GM12873 (cell line): ENCODE measurements around the gene LIMCH1.

ENCODE experiments used
- TF ChIP-seq, protein P1 (sequence below): IDR thresholded peaks from 2 replicates; pipeline ENCODE4 v1.5.1; 2012; ENCODE audit warnings: low read depth, mild to moderate bottlenecking, moderate library complexity, low read length, control low read depth; ENCODE audit not compliant: insufficient read depth; ENCODE audit errors: missing control alignments

Gene LIMCH1

DNA sequence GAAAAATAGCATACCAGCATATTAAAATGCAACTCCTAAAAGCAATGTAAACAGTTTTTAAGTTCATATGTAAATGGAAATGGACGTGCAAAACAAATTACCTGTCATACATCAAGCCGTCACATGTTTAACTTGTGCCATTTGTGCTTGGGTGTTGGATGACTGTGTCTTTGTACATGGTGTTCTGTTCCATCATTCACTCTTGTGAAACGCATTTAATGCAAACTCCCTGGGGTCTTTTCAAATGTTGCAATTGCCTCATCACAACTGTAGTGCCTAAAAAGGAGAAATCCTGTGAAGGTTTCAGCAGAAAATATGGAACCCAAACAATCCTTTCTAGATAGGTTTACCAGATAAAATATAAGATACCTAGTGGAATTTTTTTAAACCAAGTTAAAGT is 158.2 kb downstream of the LIMCH1 start:
- TF ChIP-seq, protein P1, sequence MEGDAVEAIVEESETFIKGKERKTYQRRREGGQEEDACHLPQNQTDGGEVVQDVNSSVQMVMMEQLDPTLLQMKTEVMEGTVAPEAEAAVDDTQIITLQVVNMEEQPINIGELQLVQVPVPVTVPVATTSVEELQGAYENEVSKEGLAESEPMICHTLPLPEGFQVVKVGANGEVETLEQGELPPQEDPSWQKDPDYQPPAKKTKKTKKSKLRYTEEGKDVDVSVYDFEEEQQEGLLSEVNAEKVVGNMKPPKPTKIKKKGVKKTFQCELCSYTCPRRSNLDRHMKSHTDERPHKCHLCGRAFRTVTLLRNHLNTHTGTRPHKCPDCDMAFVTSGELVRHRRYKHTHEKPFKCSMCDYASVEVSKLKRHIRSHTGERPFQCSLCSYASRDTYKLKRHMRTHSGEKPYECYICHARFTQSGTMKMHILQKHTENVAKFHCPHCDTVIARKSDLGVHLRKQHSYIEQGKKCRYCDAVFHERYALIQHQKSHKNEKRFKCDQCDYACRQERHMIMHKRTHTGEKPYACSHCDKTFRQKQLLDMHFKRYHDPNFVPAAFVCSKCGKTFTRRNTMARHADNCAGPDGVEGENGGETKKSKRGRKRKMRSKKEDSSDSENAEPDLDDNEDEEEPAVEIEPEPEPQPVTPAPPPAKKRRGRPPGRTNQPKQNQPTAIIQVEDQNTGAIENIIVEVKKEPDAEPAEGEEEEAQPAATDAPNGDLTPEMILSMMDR = no peak

DNA sequence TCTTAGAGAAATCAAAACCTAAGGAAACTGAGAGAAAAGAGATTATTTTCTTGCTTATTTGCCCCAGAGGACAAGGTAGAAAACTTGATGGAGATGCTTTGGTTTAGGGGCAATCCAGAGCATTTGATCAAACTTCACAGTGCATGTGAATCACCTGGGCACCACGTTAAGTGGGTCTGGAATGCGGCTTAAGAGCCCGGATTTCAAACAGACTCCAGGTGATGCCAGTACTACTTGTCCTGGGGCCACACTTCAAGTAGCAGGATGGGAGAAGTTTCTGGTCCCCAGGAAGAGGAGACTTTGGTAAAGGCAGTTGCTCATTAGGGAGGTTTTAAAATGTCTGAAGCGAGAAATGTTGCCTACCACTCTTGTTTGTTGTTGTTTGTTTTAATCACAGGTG is 158.8 kb downstream of the LIMCH1 start:
- TF ChIP-seq, protein P1 = no peak

DNA sequence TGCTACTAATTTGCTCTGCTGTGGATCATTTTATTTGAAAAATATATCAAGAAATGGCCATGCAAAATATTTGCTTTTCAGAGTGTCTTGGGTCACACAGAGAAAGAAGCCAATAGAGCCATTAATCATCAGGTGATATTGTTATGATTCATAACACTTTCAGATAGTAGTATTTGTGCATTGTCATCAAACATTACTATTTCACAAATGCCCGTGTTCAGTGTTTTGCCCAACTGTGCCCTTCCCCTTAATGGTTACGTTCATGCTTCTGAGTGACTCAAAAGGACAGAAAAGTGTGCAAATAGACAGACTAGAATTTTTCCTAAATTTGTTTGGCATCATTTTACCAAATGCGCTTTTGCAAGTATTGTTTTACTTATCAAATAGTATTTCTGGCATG is 164.0 kb downstream of the LIMCH1 start:
- TF ChIP-seq, protein P1 = no peak

DNA sequence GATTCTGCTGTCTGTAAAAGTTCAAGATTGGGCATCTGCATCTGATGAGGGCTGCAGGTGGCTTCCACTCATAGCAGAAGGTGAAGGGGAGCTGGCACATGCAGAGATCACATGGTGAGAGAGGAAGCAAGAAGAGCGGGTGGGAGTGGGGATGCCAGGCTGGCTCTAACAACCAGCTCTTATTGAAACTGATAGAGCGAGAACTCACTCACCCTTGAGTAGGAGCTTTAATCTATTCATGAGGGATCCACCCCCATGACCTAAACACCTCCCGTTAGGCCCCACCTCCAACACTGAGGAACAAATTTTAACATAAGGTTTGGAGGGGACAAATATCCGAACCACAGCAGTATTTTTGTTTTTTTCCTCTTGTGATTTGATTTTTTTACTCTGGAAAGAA is 164.8 kb downstream of the LIMCH1 start:
- TF ChIP-seq, protein P1 = no peak

DNA sequence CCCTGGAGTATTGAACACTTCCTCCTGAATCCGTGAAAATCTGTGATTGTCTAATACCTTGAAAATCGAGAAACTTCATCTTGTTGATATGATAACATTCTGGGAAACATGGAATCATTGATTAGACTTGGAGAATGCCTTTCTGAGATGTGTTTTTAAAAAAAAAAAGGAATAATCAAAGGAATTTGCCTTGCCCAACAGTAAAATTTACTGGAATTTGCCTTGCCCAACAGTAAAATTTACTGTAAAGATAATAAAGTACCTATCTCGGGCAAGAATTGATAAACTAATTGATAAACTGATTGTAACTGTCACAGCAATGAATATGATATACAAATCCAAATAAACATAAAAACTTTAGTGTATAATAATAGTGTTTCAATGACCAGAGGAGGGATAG is 165.8 kb downstream of the LIMCH1 start:
- TF ChIP-seq, protein P1 = no peak

DNA sequence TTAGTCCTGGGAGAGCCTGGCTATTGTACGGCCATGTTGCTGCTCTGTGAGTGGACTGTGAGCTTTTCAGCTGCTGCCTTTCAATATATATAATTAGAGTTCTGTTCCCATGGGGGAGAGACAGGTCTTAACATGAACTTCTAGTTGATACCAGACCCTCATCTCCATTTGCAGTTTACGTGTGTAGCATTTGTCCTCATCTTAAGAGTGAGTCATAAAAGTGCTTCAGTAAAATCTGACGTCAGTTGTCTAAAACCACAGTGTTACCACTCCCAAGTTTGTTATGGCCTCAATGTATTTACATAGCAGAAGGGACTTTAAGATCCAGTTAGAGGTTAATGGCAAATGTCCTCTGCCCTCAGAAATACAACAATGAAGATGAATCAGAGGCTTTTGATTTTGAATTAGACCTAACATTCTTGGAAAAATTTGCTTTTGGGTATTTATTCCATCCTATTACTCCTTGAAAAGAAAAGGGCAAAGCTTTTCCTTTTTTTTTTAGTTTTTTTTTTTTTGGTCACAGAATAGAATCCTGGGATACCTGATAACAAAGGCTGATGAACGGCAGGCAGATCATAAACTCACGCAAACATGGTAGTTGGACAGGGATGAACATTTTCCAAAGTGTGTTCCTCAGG is 172.0 kb downstream of the LIMCH1 start:
- TF ChIP-seq, protein P1 = no peak

DNA sequence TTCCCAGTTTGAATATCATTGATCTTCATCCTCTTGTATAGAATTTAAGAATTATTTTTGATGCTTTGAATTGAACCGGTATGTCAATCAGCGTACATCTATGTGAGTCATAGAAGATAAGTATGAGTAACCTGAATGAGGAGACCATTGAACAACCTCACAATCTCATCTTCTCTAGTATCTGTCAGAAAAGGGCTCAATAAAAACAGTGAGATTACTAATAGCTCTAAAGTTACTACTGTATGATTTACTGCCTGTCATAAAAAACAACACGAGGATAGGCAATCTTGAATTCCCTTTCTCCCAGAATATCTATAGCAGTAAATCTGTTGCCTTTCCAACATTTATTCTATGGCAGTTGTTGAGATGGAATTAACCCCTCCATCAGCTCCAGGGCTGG is 174.5 kb downstream of the LIMCH1 start:
- TF ChIP-seq, protein P1 = no peak
